ENCODE measurements around the gene CD72.

GRCh38 chr9:35635730-35636129 is 17.5 kb upstream of the CD72 start:
- TF ChIP-seq CTCF (IDR thresholded peaks at IDR 0.05) (no peak), POLR2A (IDR thresholded peaks at IDR 0.05) (no peak)

Data from esophagus squamous epithelium (tissue), 4 donors.